C4-2B (cell line): Measurements from ENCODE around the gene TMEM101.
"Not testable (repeated sequence)": the region's sequence is repeated elsewhere in the genome, so short reads cannot be mapped to it uniquely, and the experiment has no call there.

Source experiments
- H3K27ac ChIP-seq: fragments of 450-650 bp; 2 replicates; pipeline ENCODE4 v1.5.1; 2017
- ZFX ChIP-seq: fragments of 450-650 bp; IDR thresholded peaks from 2 replicates; pipeline ENCODE4 v1.6.1; 2017
- TF ChIP-seq, protein P1 (sequence below): fragments of 450-650 bp; conservative IDR thresholded peaks from 2 replicates; pipeline ENCODE4 v1.5.1; 2017; ENCODE audit warnings: mild to moderate bottlenecking

TMEM101 gene

DNA sequence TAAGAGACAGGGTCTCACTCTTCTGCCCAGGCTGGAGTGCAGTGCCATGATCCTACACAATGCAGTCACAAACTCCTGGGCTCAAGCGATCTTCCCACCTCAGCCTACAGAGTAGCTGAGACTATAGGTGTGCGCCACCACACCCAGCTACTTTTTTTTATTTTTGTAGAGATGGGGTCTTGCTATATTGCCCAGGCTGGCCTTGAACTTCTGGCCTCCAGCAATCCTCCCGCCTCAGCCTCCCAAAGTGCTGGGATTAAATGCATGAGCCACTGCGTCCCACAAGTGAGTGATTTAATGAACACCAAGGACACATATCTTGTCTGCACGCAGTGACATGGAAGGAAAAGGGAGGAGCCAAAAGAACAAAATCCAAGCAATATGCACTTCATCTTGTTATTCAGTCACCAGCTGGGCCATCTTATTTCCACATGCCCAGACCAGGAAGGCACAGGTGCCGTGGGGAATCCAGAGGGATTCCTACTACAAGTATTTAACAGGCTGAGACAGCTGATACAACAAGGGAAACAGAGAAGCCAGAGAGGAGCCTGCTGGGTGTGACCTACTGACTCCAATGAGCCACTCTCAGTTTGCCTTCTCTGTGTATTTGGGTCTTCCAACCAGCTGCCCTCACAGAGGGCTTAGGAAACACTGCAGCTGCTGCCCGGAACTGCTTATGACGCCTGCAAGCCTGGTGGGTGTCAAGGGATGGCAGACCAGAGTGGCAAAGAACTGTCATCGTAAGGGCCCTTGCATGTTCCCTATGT lies 34.7 kb upstream of the TMEM101 start:
- no peak overlapping the region for H3K27ac ChIP-seq
- TF ChIP-seq, protein P1, sequence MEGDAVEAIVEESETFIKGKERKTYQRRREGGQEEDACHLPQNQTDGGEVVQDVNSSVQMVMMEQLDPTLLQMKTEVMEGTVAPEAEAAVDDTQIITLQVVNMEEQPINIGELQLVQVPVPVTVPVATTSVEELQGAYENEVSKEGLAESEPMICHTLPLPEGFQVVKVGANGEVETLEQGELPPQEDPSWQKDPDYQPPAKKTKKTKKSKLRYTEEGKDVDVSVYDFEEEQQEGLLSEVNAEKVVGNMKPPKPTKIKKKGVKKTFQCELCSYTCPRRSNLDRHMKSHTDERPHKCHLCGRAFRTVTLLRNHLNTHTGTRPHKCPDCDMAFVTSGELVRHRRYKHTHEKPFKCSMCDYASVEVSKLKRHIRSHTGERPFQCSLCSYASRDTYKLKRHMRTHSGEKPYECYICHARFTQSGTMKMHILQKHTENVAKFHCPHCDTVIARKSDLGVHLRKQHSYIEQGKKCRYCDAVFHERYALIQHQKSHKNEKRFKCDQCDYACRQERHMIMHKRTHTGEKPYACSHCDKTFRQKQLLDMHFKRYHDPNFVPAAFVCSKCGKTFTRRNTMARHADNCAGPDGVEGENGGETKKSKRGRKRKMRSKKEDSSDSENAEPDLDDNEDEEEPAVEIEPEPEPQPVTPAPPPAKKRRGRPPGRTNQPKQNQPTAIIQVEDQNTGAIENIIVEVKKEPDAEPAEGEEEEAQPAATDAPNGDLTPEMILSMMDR: no peak
- TF ChIP-seq ZFX: no peak

DNA sequence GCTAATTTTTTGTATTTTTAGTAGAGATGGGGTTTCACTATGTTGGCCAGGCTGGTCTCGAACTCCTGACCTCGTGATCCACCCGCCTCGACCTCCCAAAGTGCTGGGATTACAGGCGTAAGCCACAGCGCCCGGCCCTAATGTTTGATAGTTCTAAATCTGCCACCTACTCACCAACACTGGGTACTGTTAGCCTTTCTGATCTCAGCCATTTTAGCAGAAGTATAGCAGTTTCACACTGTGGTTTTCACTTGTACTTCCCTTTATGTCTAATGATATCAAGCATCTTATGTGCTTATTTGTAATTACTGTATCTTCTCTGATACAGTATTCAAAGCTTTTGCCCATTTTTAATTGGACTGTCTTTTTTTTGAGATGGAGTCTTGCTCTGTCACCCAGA lies 32.1 kb upstream of the TMEM101 start:
- not testable (repeated sequence) for H3K27ac ChIP-seq

DNA sequence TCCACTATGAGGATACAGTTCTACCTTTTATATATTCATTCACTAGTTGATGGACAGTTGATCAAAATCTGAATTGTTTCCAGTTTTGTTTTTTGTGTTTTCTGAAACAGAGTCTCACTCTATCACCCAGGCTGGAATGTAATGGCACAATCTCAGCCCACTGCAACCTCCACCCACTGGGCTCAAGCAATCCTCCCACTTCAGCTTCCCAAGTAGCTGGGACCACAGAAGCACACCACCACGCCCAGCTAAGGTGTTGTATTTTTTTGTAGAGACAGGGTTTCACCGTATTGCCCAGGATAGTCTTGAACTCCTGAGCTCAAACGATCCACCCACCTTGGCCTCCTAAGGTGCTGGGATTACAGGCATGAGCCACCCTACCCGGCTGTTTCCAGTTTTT lies 30.7 kb upstream of the TMEM101 start:
- no peak overlapping the region for H3K27ac ChIP-seq
- no peak for TF ChIP-seq ZFX
- TF ChIP-seq, protein P1: no peak

DNA sequence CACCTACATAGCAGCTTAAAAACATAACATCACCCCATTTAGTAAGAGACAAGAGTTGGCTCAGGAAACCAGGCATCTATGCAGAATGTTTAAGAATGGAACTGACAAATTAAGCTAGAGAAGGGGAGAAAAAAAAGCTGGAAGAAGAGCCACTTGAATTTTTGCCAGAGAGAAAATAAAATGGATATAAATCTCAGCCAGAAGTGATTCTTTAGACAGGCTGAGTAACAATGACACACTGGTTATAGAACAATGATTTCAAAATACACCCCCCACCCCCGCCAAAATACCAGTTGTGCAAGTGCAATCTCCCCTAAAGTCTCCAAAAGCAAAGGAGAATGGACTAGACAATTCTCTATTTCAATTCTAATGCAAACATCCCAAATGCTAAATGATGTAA lies 29.3 kb upstream of the TMEM101 start:
- H3K27ac ChIP-seq: no peak overlapping the region
- no peak for TF ChIP-seq ZFX
- TF ChIP-seq, protein P1: no peak

DNA sequence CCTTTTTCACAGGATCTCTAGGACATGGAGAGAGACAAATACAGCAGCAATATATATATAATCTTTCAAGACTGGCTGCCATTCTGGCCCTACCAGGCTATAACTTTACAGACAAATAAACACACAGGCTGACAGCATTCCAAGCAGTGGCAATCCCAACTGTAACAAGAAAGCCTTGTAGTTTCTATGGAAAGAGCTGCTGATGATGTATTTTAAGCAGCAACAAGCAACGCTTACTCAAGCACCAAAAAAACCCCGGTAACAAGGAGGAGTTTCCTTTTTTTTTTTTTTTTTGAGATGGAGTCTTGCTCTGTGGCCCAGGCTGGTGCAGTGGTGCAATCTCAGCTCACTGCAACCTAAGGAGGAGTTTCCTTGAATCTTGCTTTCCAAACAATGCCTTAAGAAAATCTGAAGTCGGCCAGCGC lies 28.5 kb upstream of the TMEM101 start:
- H3K27ac ChIP-seq: no peak overlapping the region
- TF ChIP-seq, protein P1: no peak
- no peak for TF ChIP-seq ZFX

DNA sequence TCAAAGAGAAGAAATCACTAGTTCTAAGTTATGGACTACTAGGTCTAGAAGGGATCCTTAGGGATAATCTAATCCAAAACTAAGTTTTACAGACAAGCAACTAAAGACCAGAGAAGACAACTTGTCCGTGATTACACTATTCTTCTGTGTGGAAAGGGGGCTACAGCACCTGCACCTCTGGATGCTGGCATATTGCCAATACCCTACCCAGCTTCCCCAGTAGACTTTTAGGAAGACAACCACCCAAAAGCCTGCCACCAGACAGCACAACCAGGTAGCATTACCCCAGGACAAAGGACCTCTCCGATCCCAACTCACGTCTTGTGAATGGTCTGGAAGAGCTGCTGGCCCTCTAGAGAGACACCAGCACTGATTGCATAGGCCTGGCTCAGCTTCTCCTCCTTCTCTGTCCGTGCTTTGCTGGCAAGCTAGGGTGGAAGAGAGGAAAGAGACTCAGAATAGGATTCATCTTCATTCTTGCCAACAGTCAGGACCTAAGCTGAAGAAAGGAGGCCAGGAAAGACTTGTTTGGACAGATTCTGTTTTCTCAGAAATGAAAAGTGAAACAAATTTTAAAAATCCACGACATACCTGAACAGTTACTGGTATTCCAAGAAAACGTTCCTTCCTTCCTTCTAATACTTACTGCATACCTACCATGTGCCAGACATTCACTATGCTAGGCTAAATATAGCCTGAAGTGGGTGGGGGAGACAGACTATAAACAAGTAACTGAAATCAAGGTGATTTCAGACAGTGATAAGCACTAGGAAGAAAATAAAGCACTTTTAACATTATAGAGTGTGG lies 25.3 kb upstream of the TMEM101 start:
- TF ChIP-seq ZFX: no peak
- TF ChIP-seq, protein P1: no peak
- H3K27ac ChIP-seq: no peak overlapping the region

DNA sequence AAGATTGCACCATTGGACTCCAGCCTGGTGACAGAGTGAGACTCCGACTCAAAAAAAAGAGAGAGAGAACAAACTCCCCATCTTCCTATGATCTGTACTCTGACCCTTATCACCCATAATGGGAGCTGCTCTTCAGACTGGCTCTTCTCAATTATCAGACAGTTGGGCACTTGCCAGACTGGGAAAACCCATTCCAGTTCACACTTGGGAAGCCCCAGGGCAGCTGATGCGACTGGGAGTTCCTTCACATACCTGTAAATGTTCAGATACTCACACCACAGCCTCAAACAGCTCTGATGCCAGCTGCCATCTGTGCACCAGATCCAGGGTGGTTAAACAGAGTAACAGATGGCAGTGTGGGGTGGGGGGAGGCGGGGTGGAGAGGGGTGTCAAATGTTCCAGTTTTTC lies 23.8 kb upstream of the TMEM101 start:
- TF ChIP-seq, protein P1: no peak
- no peak for TF ChIP-seq ZFX
- no peak overlapping the region for H3K27ac ChIP-seq
